Transverse colon (tissue), 4 donors: Measurements from ENCODE around the gene SUMO2.

ENCODE experiments used
- CTCF ChIP-seq, 5 experiments: fragments of 200-600 bp in 3 of 5; fragments of 450-650 bp in 2 of 5; sonication (generic) in 3 of 5; IDR thresholded peaks; 1 replicate in 2 of 5; 2 replicates in 3 of 5; pipeline ENCODE4 v1.5.1; 2016 to 2017; ENCODE audit warnings: antibody characterized with exemption in 5 of 5, inconsistent platforms in 3 of 5, mild to moderate bottlenecking in 2 of 5, moderate library complexity in 1 of 5
- EP300 ChIP-seq: sonication (generic); formaldehyde crosslinking; IDR thresholded peaks from one replicate; pipeline ENCODE4 v1.6.1; 2017; ENCODE audit warnings: antibody characterized with exemption, low read depth
- POLR2A ChIP-seq: fragments of 450-650 bp; IDR thresholded peaks from one replicate; pipeline ENCODE4 v1.6.1; 2016; ENCODE audit warnings: antibody characterized with exemption, mild to moderate bottlenecking, moderate library complexity
- POLR2AphosphoS5 ChIP-seq, 3 donors: sonication (generic); formaldehyde crosslinking; IDR thresholded peaks; one replicate each; pipeline ENCODE4 v1.6.1; 2016; ENCODE audit warnings: antibody characterized with exemption in 3 of 3

DNA sequence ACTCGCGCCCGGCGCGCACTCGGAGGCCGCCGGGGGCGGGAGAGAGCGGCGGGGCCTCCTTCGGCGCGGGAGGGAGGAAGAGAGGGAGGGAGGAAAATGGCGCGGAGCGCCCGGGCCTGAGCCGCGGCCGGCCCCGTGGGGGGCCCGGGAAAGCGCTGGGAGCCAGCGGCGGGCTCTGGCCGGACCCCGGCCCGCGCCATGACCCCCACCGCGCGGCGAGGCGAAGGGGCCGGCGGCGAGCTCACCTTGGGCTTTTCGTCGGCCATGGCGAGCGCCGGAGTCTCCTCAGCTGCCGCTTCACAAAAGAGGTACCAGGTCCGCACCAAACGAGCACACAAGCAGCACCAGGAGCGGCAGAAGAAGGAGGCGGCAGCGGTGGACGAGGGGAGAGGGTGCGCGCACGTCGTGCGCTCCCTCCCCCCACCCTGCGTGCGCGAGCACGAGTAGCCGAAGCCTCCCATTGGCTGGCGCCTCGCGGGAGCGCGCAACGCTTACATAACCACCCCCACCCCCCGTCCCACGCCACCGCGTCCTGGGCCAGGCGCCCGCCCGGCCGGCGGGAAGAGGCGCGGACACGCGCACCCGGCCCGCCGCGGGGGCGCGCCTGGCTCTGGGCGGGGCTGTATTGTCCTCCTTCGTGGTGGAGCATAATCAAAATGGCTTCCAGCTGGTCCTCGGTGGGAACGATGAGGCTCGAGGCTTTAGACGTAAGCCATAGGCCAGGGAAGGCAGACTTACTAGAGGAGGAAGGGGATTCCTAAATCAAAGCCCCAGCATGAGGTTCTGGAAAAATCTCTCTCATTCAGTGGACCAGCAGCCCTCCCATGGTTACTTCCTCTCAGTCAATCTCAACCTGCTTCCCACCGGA, at the start of gene SUMO2:
- peak in 2 of 5 experiments; percentile 46 to 55 for TF ChIP-seq CTCF (IDR thresholded peaks at IDR 0.05)
- TF ChIP-seq POLR2A: peak; percentile 84
- TF ChIP-seq POLR2AphosphoS5 (IDR thresholded peaks at IDR 0.05): peak; percentile 66 to 88 (median 82)
- no peak for TF ChIP-seq EP300
